Spinal cord (tissue), 10 donors: ENCODE results near the gene COLEC12. TPM values are rescaled to one million over a fixed set of nuclear protein-coding genes. Genes with fewer than 3 reads are reported as not detected.

Experiments used
- DNase-seq, 6 donors: peaks; one replicate each; pipeline versions ENCODE4 v3.0.0 to v3.0.0-alpha.2; 2013 to 2015; ENCODE audit warnings: low spot score in 6 of 6, low read depth in 4 of 6
- H3K27ac ChIP-seq: one replicate; pipeline ENCODE4 v1.5.1; 2013; ENCODE audit warnings: low read depth, low read length, control low read depth
- H3K27me3 ChIP-seq: one replicate; pipeline ENCODE4 v1.6.1; 2013; ENCODE audit warnings: low read length; ENCODE audit not compliant: control insufficient read depth, insufficient read depth
- H3K36me3 ChIP-seq: one replicate; pipeline ENCODE4 v1.6.1; 2013; ENCODE audit warnings: low read length; ENCODE audit not compliant: control insufficient read depth, insufficient read depth
- H3K4me1 ChIP-seq: one replicate; pipeline ENCODE4 v1.6.1; 2013; ENCODE audit warnings: low read length; ENCODE audit not compliant: control insufficient read depth, insufficient read depth
- H3K4me3 ChIP-seq: one replicate; pipeline ENCODE4 v1.5.1; 2013; ENCODE audit warnings: low read depth, low read length, control low read depth
- H3K9me3 ChIP-seq: one replicate; pipeline ENCODE4 v1.6.1; 2013; ENCODE audit warnings: low read length; ENCODE audit not compliant: control insufficient read depth, insufficient read depth
- WGBS: methylation state at CpG from one replicate; pipeline ENCODE4 v1.1.5; 2013; ENCODE audit warnings: missing lambda C conversion rate; ENCODE audit not compliant: insufficient coverage; 5-methylcytosine and 5-hydroxymethylcytosine counted together
- polyA plus RNA-seq, 2 donors: library from polyadenylated mRNA; unstranded; fragments of 120-200 nt; gene quantifications; one replicate each; pipeline ENCODE4 v1.2.1, GENCODE V29; 2013; ENCODE audit not compliant: insufficient read length in 2 of 2
- total RNA-seq, 2 donors: library from RNA; depleted of rRNA in 1 of 2; stranded (reverse); fragments of 120-200 nt in 1 of 2; fragments of >200 nt in 1 of 2; gene quantifications; one replicate each; pipeline versions ENCODE4 v1.2.3 to v1.2.4, GENCODE V29; 2013 to 2014
- donor health status: healthy.

Gene COLEC12
- total and polyA plus RNA-seq, 4 donors: 19.2 to 282 (median 57.4) TPM

- no peaks in the 10 kb centered on the region for H3K4me1 ChIP-seq
- no peaks in the 10 kb centered on the region for H3K36me3 ChIP-seq
- WGBS: 60% methylated on average over 1 of the region's 2 CpGs
- DNase-seq: no peak
- no peak overlapping the region for H3K27ac ChIP-seq
- H3K27me3 ChIP-seq: no peaks in the 10 kb centered on the region
- no peak overlapping the region for H3K4me3 ChIP-seq
- no peaks in the 10 kb centered on the region for H3K9me3 ChIP-seq
Measured at GRCh38 chr18:384897-385296, 115.6 kb downstream of the COLEC12 start.

- Histone ChIP-seq H3K9me3 (no peaks in the 10 kb centered on the region), H3K36me3 (no peaks in the 10 kb centered on the region), H3K4me1 (peaks cover 5% of the 10 kb centered on the region), H3K4me3 (no peak overlapping the region), H3K27ac (no peak overlapping the region), H3K27me3 (no peaks in the 10 kb centered on the region)
- WGBS: 100% methylated on average over 1 of the region's 3 CpGs
- DNase-seq: no peak
Measured at GRCh38 chr18:383135-383534, 117.4 kb downstream of the COLEC12 start.

GRCh38 chr18:382423-382984, 118.0 kb downstream of the COLEC12 start:
- H3K27me3 ChIP-seq: no peaks in the 10 kb centered on the region
- peaks cover 7% of the 10 kb centered on the region for H3K4me1 ChIP-seq
- no peak overlapping the region for H3K4me3 ChIP-seq
- DNase-seq: no peak
- H3K36me3 ChIP-seq: no peaks in the 10 kb centered on the region
- H3K27ac ChIP-seq: no peak overlapping the region
- no peaks in the 10 kb centered on the region for H3K9me3 ChIP-seq
- 71% methylated on average over 2 of the region's 3 CpGs for WGBS

GRCh38 chr18:379681-380330, 120.7 kb downstream of the COLEC12 start:
- no peaks in the 10 kb centered on the region for H3K36me3 ChIP-seq
- DNase-seq: no peak
- no peak overlapping the region for H3K27ac ChIP-seq
- H3K4me1 ChIP-seq: peaks cover 21% of the 10 kb centered on the region
- H3K27me3 ChIP-seq: no peaks in the 10 kb centered on the region
- WGBS: 84% methylated on average over 9 of the region's 10 CpGs
- H3K9me3 ChIP-seq: no peaks in the 10 kb centered on the region
- no peak overlapping the region for H3K4me3 ChIP-seq

GRCh38 chr18:378079-378478, 122.4 kb downstream of the COLEC12 start:
- Histone ChIP-seq H3K27ac (peak overlapping the region; percentile 22), H3K9me3 (no peaks in the 10 kb centered on the region), H3K27me3 (no peaks in the 10 kb centered on the region), H3K36me3 (no peaks in the 10 kb centered on the region), H3K4me3 (no peak overlapping the region), H3K4me1 (peaks cover 23% of the 10 kb centered on the region)
- WGBS: 38% methylated on average over 8 of the region's 8 CpGs
- peak in 3 of 6 donors; percentile 62 to 89 (median 75) for DNase-seq

- no peaks in the 10 kb centered on the region for H3K9me3 ChIP-seq
- 42% methylated on average over 10 of the region's 10 CpGs for WGBS
- no peak overlapping the region for H3K4me3 ChIP-seq
- peaks cover 23% of the 10 kb centered on the region for H3K4me1 ChIP-seq
- peak in 1 of 6 donors; percentile 32 for DNase-seq
- H3K36me3 ChIP-seq: no peaks in the 10 kb centered on the region
- H3K27me3 ChIP-seq: no peaks in the 10 kb centered on the region
- H3K27ac ChIP-seq: peak overlapping the region; percentile 75
Measured at GRCh38 chr18:377088-377487, 123.4 kb downstream of the COLEC12 start.

GRCh38 chr18:376311-376710, 124.2 kb downstream of the COLEC12 start:
- peak in 1 of 6 donors; percentile 79 for DNase-seq
- H3K27me3 ChIP-seq: no peaks in the 10 kb centered on the region
- H3K9me3 ChIP-seq: no peaks in the 10 kb centered on the region
- H3K4me3 ChIP-seq: no peak overlapping the region
- H3K27ac ChIP-seq: peak overlapping the region; percentile 75
- H3K4me1 ChIP-seq: peaks cover 23% of the 10 kb centered on the region
- H3K36me3 ChIP-seq: no peaks in the 10 kb centered on the region
- WGBS: 83% methylated on average over 1 of the region's 3 CpGs

GRCh38 chr18:374721-375168, 125.8 kb downstream of the COLEC12 start:
- H3K27ac ChIP-seq: peak overlapping the region; percentile 50
- H3K36me3 ChIP-seq: no peaks in the 10 kb centered on the region
- H3K4me1 ChIP-seq: peaks cover 23% of the 10 kb centered on the region
- WGBS: 67% methylated on average over 4 of the region's 4 CpGs
- peak in 1 of 6 donors; percentile 51 for DNase-seq
- H3K27me3 ChIP-seq: no peaks in the 10 kb centered on the region
- H3K4me3 ChIP-seq: no peak overlapping the region
- no peaks in the 10 kb centered on the region for H3K9me3 ChIP-seq

- H3K27ac ChIP-seq: no peak overlapping the region
- 90% methylated on average over 4 of the region's 5 CpGs for WGBS
- peaks cover 20% of the 10 kb centered on the region for H3K4me1 ChIP-seq
- no peaks in the 10 kb centered on the region for H3K9me3 ChIP-seq
- no peaks in the 10 kb centered on the region for H3K36me3 ChIP-seq
- no peak for DNase-seq
- no peak overlapping the region for H3K4me3 ChIP-seq
- no peaks in the 10 kb centered on the region for H3K27me3 ChIP-seq
Measured at GRCh38 chr18:373780-374179, 126.7 kb downstream of the COLEC12 start.

- DNase-seq: no peak
- peak overlapping the region; percentile 11 for H3K27ac ChIP-seq
- no peaks in the 10 kb centered on the region for H3K9me3 ChIP-seq
- peaks cover 14% of the 10 kb centered on the region for H3K4me1 ChIP-seq
- WGBS: 67% methylated on average over 7 of the region's 7 CpGs
- no peaks in the 10 kb centered on the region for H3K36me3 ChIP-seq
- H3K27me3 ChIP-seq: no peaks in the 10 kb centered on the region
- no peak overlapping the region for H3K4me3 ChIP-seq
Measured at GRCh38 chr18:371609-371982, 128.9 kb downstream of the COLEC12 start.
